ENCODE results near the gene KIF3A.

- TF ChIP-seq, protein P1, sequence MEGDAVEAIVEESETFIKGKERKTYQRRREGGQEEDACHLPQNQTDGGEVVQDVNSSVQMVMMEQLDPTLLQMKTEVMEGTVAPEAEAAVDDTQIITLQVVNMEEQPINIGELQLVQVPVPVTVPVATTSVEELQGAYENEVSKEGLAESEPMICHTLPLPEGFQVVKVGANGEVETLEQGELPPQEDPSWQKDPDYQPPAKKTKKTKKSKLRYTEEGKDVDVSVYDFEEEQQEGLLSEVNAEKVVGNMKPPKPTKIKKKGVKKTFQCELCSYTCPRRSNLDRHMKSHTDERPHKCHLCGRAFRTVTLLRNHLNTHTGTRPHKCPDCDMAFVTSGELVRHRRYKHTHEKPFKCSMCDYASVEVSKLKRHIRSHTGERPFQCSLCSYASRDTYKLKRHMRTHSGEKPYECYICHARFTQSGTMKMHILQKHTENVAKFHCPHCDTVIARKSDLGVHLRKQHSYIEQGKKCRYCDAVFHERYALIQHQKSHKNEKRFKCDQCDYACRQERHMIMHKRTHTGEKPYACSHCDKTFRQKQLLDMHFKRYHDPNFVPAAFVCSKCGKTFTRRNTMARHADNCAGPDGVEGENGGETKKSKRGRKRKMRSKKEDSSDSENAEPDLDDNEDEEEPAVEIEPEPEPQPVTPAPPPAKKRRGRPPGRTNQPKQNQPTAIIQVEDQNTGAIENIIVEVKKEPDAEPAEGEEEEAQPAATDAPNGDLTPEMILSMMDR (IDR thresholded peaks at IDR 0.05) = no peak
- TF ChIP-seq EP300 (IDR thresholded peaks at IDR 0.05) = no peak
- no peak for TF ChIP-seq POLR2AphosphoS5 (IDR thresholded peaks at IDR 0.05)
These were observed 29.4 kb upstream of the KIF3A start for GRCh38 chr5:132766806-132767055.

Data from stomach (tissue), 4 donors.